GM12878 (cell line): Measurements from ENCODE around the gene CLSTN2. TPM values are rescaled to one million over a fixed set of nuclear protein-coding genes. Genes with fewer than 3 reads are reported as not detected.

Source experiments
- ATAC-seq: fragments of 200-7000 bp; cut with Tn5 transposase; 3 replicates; pipeline ENCODE4 v1.9.1; 2020; ENCODE audit warnings: mild to moderate bottlenecking, moderate library complexity
- BruUV-seq: library from RNA; stranded (reverse); fragments of 400-500 nt; replicated peaks from 2 replicates; lab custom pipeline; 2021; lab: Mats Ljungman, UMichigan
- CTCF ChIA-PET: fragments of 300-600 bp; sonication (Branson Sonifier 250); formaldehyde crosslinking; extraction: SDS; loops from one replicate; lab custom pipeline; 2021; ENCODE audit warnings: inconsistent platforms; lab: Yijun Ruan, JAX
- POLR2A ChIA-PET: fragments of 350-600 bp; formaldehyde crosslinking; extraction: SDS; loops from one replicate; lab custom pipeline; 2021; ENCODE audit warnings: inconsistent platforms; lab: Charles Lee
- RAD21 ChIA-PET: fragments of 300-600 bp; sonication (Branson Sonifier 250); formaldehyde crosslinking; loops from one replicate; lab custom pipeline; 2023; ENCODE audit warnings: antibody characterized with exemption; ENCODE audit not compliant: unreplicated experiment; lab: Charles Lee
- SMC1A ChIA-PET: fragments of 300-600 bp; sonication (Branson Sonifier 250); formaldehyde crosslinking; loops from one replicate; lab custom pipeline; 2023; ENCODE audit not compliant: unreplicated experiment, uncharacterized antibody; lab: Charles Lee
- DNase-seq: peaks from one replicate; pipeline ENCODE4 v3.0.0-alpha.2; 2011; ENCODE audit warnings: low read depth, low spot score
- FAIRE-seq: peaks from 3 replicates; lab custom pipeline; 2011; peaks lifted over from hg19 to GRCh38; lab: Jason Lieb, UNC
- H2AFZ ChIP-seq: 2 replicates; pipeline ENCODE4 v1.6.0; 2011; ENCODE audit warnings: low read depth, low read length, control low read depth; ENCODE audit not compliant: control insufficient read depth
- H3K27ac ChIP-seq: 2 replicates; pipeline ENCODE4 v1.5.1; 2011; ENCODE audit warnings: control low read depth; ENCODE audit not compliant: control insufficient read depth, insufficient read depth
- H3K27me3 ChIP-seq, 2 experiments: replicated peaks in 1 of 2; 2 replicates each; pipeline versions ENCODE4 v1.6.0 to v1.6.1; 2011; ENCODE audit warnings: low read length in 1 of 2; ENCODE audit not compliant: control insufficient read depth in 2 of 2, insufficient read depth in 2 of 2
- H3K36me3 ChIP-seq, 2 experiments: 2 replicates each; pipeline ENCODE4 v1.5.1; 2011; ENCODE audit warnings: low read length in 1 of 2; ENCODE audit not compliant: control insufficient read depth in 2 of 2, insufficient read depth in 2 of 2
- H3K4me1 ChIP-seq: 2 replicates; pipeline ENCODE4 v1.6.1; 2011; ENCODE audit warnings: mild to moderate bottlenecking, low read length, moderate library complexity, mixed read lengths; ENCODE audit not compliant: control insufficient read depth, insufficient read depth
- H3K4me2 ChIP-seq: 2 replicates; pipeline ENCODE4 v1.6.0; 2011; ENCODE audit warnings: control low read depth; ENCODE audit not compliant: control insufficient read depth, insufficient read depth
- H3K4me3 ChIP-seq: fragments of 200-600 bp; sonication (generic); 2 replicates; pipeline ENCODE4 v1.5.1; 2016
- H3K79me2 ChIP-seq: 2 replicates; pipeline ENCODE4 v1.6.0; 2011; ENCODE audit warnings: low read length; ENCODE audit not compliant: control insufficient read depth, insufficient read depth
- H3K9ac ChIP-seq: 2 replicates; pipeline ENCODE4 v1.8.0; 2011; ENCODE audit warnings: low read length, control low read depth, mixed read lengths; ENCODE audit not compliant: control insufficient read depth, insufficient read depth
- H3K9me3 ChIP-seq: replicated peaks from 3 replicates; pipeline ENCODE4 v1.5.1; 2011; ENCODE audit warnings: mild to moderate bottlenecking, low read length; ENCODE audit not compliant: control insufficient read depth, insufficient read depth
- H4K20me1 ChIP-seq: 2 replicates; pipeline ENCODE4 v1.6.0; 2011; ENCODE audit not compliant: control insufficient read depth, insufficient read depth
- BCL3 ChIP-seq: IDR thresholded peaks from 2 replicates; pipeline ENCODE4 v1.6.1; 2011; ENCODE audit warnings: borderline replicate concordance, low read depth, mild to moderate bottlenecking, moderate library complexity, low read length; ENCODE audit not compliant: insufficient read depth, poor library complexity, severe bottlenecking
- CEBPB ChIP-seq, 2 experiments: fragments of 150-350 bp in 1 of 2; IDR thresholded peaks; 2 replicates each; pipeline ENCODE4 v1.6.1; 2012 to 2014; ENCODE audit warnings: low read depth in 2 of 2, low read length in 2 of 2, borderline replicate concordance in 1 of 2, inconsistent platforms in 1 of 2
- NR2F1 ChIP-seq: fragments of 450-650 bp; conservative IDR thresholded peaks from 2 replicates; pipeline ENCODE4 v1.6.1; 2017; ENCODE audit warnings: mild to moderate bottlenecking
- RCOR1 ChIP-seq: conservative IDR thresholded peaks from 2 replicates; pipeline ENCODE4 v1.6.1; 2012; ENCODE audit warnings: low read depth, low read length, improper control_type of control experiment
- WRNIP1 ChIP-seq: IDR thresholded peaks from 2 replicates; pipeline ENCODE4 v1.6.1; 2011; ENCODE audit warnings: low read depth, low read length, improper control_type of control experiment, borderline replicate concordance
- ZBED1 ChIP-seq: IDR thresholded peaks from 2 replicates; pipeline ENCODE4 v1.6.1; 2016; ENCODE audit warnings: borderline replicate concordance
- ZBTB11 ChIP-seq: fragments of 450-650 bp; formaldehyde crosslinking; IDR thresholded peaks from 2 replicates; pipeline ENCODE4 v1.5.0; 2022; ENCODE audit warnings: mild to moderate bottlenecking, missing genetic modification characterization
- ZNF207 ChIP-seq: fragments of 450-650 bp; IDR thresholded peaks from 2 replicates; pipeline ENCODE4 v1.6.1; 2014; ENCODE audit warnings: antibody characterized with exemption, mild to moderate bottlenecking, borderline replicate concordance
- ZZZ3 ChIP-seq: IDR thresholded peaks from 2 replicates; pipeline ENCODE4 v1.6.1; 2011; ENCODE audit warnings: low read depth; ENCODE audit not compliant: control insufficient read depth, insufficient read length
- in situ Hi-C: fragments of 300-500 bp; cut with MboI; formaldehyde crosslinking; loops from 9 replicates; pipeline ENCODE4 v1.14.3; 2018; ENCODE audit warnings: mixed read lengths
- intact Hi-C: fragments of 100-400 bp; cut with micrococcal nuclease; formaldehyde crosslinking; loops from one replicate; pipeline ENCODE4 v1.14.2; 2022; ENCODE audit not compliant: unreplicated experiment
- polyA plus RNA-seq, 11 experiments: library from polyadenylated mRNA; depleted of rRNA in 4 of 11; unstranded in 6 of 11; stranded (reverse) in 5 of 11; fragments of >200 nt; fragmentation: Nextera tagmentation in 4 of 11; fragmentation: Illumina TruSeq in 1 of 11; extraction: Ambion mirVana in 4 of 11; extraction: Trizol in 1 of 11; gene quantifications; 1 replicate in 1 of 11; 2 replicates in 10 of 11; pipeline versions ENCODE4 v1.2.1 to v1.2.3, GENCODE V29; 2011 to 2016; ENCODE audit warnings: inconsistent platforms in 2 of 11, missing spikeins in 2 of 11, low read depth in 1 of 11
- total RNA-seq, 4 experiments: library from RNA; depleted of rRNA in 3 of 4; stranded (reverse); fragments of >200 nt in 3 of 4; fragmentation: Illumina TruSeq in 1 of 4; extraction: Trizol in 1 of 4; gene quantifications; 2 replicates each; pipeline versions ENCODE4 v1.2.1 to v1.2.3, GENCODE V29; 2013 to 2021
- TF ChIP-seq, protein P1 (sequence below): fragments of 450-650 bp; IDR thresholded peaks from 2 replicates; pipeline ENCODE4 v1.6.1; 2017; ENCODE audit warnings: mild to moderate bottlenecking, moderate library complexity
- TF ChIP-seq, protein P2 (sequence below): fragments of 450-650 bp; conservative IDR thresholded peaks from 2 replicates; pipeline ENCODE4 v1.6.1; 2017; ENCODE audit warnings: mild to moderate bottlenecking, moderate library complexity
- TF ChIP-seq, protein P3 (sequence below): IDR thresholded peaks from 2 replicates; pipeline ENCODE4 v1.6.1; 2011; ENCODE audit warnings: low read depth, mild to moderate bottlenecking, low read length, moderate library complexity, borderline replicate concordance; ENCODE audit errors: extremely low read depth

CLSTN2 gene
- total and polyA plus RNA-seq, 10 of the 15 experiments (the other 5 are each of a cell fraction or from before 2014, with no cell fraction given): under 0.01 to 0.10 (median under 0.01) TPM; not detected in 5

GRCh38 chr3:140406655-140407054, 471.7 kb downstream of the CLSTN2 start:
- SMC1A ChIA-PET: no interaction called here
- no peak for TF ChIP-seq CEBPB (IDR thresholded peaks at IDR 0.05; ENCODE audit: borderline replicate concordance in 1 of 2, low read depth in 2 of 2, low read length in 2 of 2)
- no peak for TF ChIP-seq RCOR1
- TF ChIP-seq, protein P1, sequence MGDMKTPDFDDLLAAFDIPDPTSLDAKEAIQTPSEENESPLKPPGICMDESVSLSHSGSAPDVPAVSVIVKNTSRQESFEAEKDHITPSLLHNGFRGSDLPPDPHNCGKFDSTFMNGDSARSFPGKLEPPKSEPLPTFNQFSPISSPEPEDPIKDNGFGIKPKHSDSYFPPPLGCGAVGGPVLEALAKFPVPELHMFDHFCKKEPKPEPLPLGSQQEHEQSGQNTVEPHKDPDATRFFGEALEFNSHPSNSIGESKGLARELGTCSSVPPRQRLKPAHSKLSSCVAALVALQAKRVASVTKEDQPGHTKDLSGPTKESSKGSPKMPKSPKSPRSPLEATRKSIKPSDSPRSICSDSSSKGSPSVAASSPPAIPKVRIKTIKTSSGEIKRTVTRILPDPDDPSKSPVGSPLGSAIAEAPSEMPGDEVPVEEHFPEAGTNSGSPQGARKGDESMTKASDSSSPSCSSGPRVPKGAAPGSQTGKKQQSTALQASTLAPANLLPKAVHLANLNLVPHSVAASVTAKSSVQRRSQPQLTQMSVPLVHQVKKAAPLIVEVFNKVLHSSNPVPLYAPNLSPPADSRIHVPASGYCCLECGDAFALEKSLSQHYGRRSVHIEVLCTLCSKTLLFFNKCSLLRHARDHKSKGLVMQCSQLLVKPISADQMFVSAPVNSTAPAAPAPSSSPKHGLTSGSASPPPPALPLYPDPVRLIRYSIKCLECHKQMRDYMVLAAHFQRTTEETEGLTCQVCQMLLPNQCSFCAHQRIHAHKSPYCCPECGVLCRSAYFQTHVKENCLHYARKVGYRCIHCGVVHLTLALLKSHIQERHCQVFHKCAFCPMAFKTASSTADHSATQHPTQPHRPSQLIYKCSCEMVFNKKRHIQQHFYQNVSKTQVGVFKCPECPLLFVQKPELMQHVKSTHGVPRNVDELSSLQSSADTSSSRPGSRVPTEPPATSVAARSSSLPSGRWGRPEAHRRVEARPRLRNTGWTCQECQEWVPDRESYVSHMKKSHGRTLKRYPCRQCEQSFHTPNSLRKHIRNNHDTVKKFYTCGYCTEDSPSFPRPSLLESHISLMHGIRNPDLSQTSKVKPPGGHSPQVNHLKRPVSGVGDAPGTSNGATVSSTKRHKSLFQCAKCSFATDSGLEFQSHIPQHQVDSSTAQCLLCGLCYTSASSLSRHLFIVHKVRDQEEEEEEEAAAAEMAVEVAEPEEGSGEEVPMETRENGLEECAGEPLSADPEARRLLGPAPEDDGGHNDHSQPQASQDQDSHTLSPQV: no peak
- TF ChIP-seq ZNF207: no peak
- TF ChIP-seq ZBED1: no peak
- TF ChIP-seq, protein P2, sequence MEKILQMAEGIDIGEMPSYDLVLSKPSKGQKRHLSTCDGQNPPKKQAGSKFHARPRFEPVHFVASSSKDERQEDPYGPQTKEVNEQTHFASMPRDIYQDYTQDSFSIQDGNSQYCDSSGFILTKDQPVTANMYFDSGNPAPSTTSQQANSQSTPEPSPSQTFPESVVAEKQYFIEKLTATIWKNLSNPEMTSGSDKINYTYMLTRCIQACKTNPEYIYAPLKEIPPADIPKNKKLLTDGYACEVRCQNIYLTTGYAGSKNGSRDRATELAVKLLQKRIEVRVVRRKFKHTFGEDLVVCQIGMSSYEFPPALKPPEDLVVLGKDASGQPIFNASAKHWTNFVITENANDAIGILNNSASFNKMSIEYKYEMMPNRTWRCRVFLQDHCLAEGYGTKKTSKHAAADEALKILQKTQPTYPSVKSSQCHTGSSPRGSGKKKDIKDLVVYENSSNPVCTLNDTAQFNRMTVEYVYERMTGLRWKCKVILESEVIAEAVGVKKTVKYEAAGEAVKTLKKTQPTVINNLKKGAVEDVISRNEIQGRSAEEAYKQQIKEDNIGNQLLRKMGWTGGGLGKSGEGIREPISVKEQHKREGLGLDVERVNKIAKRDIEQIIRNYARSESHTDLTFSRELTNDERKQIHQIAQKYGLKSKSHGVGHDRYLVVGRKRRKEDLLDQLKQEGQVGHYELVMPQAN: no peak
- TF ChIP-seq ZZZ3: no peak
- TF ChIP-seq BCL3: no peak
- TF ChIP-seq, protein P3, sequence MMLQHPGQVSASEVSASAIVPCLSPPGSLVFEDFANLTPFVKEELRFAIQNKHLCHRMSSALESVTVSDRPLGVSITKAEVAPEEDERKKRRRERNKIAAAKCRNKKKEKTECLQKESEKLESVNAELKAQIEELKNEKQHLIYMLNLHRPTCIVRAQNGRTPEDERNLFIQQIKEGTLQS: no peak
- no peak for TF ChIP-seq NR2F1
- TF ChIP-seq WRNIP1: no peak
- TF ChIP-seq ZBTB11 (CRISPR knock-in tag): no peak

More at GRCh38 chr3:140406655-140407054, 471.7 kb downstream of the CLSTN2 start:
- no peaks in the 10 kb centered on the region for H3K4me1 ChIP-seq
- in situ Hi-C loops (no loop called here), intact Hi-C loops (no loop called here)
- H3K36me3 ChIP-seq: no peaks in the 10 kb centered on the region
- no TSS peak for BruUV-seq
- H3K9me3 ChIP-seq: no peaks in the 10 kb centered on the region
- no peaks in the 10 kb centered on the region for H4K20me1 ChIP-seq
- H3K27me3 ChIP-seq: no peaks in the 10 kb centered on the region; a peak in 1 of 4 replicates
- ChIA-PET RAD21 (no interaction called here), CTCF (no interaction called here), POLR2A (no interaction called here)
- no peak overlapping the region for H3K27ac ChIP-seq
- H3K9ac ChIP-seq: no peak overlapping the region
- FAIRE-seq (no peak), ATAC-seq (no peak), DNase-seq (no peak)
- H3K79me2 ChIP-seq: no peaks in the 10 kb centered on the region
- H3K4me2 ChIP-seq: no peak overlapping the region
- H3K4me3 ChIP-seq: no peak overlapping the region
- no peak overlapping the region for H2AFZ ChIP-seq
